ENCODE measurements around the gene TREML2. TPM values are rescaled to one million over a fixed set of nuclear protein-coding genes. Genes with fewer than 3 reads are reported as not detected.

The TREML2 gene
- total and polyA plus RNA-seq, 9 of the 15 experiments (the other 6 are each of a cell fraction or from before 2014, with no cell fraction given), result 0.20 to 2.9 (median 1.4) TPM

DNA sequence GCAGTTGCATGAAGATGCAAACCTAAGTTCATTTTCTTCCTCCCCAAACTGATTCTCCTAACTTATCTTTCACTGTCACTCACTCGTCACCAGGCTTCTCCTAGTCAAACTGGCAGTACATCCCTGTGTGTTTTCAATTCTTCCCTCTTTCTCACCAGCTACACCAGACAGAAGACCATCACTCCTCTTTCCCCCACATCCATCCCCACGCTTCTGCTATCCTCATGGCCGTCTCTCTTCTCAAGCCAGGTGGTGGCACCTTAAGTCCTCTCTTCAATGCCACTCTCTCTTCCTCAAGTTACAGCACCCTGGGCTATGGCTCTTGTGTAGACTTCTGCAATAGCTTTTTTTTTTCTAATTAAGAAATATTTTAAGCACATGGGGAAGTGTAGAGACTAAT, 23.7 kb downstream of the TREML2 start (continued):
- TF ChIP-seq TFE3 (CRISPR knock-in tag; IDR thresholded peaks at IDR 0.05), result no peak
- no peak for TF ChIP-seq RNF2 (IDR thresholded peaks at IDR 0.05)
- no peak for TF ChIP-seq TOE1 (IDR thresholded peaks at IDR 0.05; ENCODE audit: borderline replicate concordance)
- no peak for TF ChIP-seq TOE1 (CRISPR knock-in tag; IDR thresholded peaks at IDR 0.05; ENCODE audit: borderline replicate concordance, low read depth)
- TF ChIP-seq NCOR1 (IDR thresholded peaks at IDR 0.05), result no peak
- TF ChIP-seq MEIS2 (IDR thresholded peaks at IDR 0.05; ENCODE audit: partially characterized antibody), result peak; percentile 34
- no peak for TF ChIP-seq CSDE1 (IDR thresholded peaks at IDR 0.05)
- TF ChIP-seq, protein P1, sequence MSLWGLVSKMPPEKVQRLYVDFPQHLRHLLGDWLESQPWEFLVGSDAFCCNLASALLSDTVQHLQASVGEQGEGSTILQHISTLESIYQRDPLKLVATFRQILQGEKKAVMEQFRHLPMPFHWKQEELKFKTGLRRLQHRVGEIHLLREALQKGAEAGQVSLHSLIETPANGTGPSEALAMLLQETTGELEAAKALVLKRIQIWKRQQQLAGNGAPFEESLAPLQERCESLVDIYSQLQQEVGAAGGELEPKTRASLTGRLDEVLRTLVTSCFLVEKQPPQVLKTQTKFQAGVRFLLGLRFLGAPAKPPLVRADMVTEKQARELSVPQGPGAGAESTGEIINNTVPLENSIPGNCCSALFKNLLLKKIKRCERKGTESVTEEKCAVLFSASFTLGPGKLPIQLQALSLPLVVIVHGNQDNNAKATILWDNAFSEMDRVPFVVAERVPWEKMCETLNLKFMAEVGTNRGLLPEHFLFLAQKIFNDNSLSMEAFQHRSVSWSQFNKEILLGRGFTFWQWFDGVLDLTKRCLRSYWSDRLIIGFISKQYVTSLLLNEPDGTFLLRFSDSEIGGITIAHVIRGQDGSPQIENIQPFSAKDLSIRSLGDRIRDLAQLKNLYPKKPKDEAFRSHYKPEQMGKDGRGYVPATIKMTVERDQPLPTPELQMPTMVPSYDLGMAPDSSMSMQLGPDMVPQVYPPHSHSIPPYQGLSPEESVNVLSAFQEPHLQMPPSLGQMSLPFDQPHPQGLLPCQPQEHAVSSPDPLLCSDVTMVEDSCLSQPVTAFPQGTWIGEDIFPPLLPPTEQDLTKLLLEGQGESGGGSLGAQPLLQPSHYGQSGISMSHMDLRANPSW (CRISPR knock-in tag; IDR thresholded peaks at IDR 0.05), result no peak
- TF ChIP-seq ARHGAP35 (IDR thresholded peaks at IDR 0.05; ENCODE audit: partially characterized antibody), result no peak
- TF ChIP-seq CLOCK (CRISPR knock-in tag; IDR thresholded peaks at IDR 0.05; ENCODE audit: borderline replicate concordance), result no peak
- no peak for TF ChIP-seq SRSF3 (IDR thresholded peaks at IDR 0.05; ENCODE audit: insufficient read depth, low read length)
- no peak for TF ChIP-seq ZHX1 (conservative IDR thresholded peaks at IDR 0.05; ENCODE audit: low read length)
- no peak for TF ChIP-seq DMBX1 (CRISPR knock-in tag; IDR thresholded peaks at IDR 0.05; ENCODE audit: borderline replicate concordance)
- TF ChIP-seq ELF1 (tag; IDR thresholded peaks at IDR 0.05), result no peak
- TF ChIP-seq PCBP2 (IDR thresholded peaks at IDR 0.05; ENCODE audit: low read depth, low read length, poor library complexity, severe bottlenecking), result no peak

Measured in K562 (cell line).